Activated CD4-positive, alpha-beta T cell treated with anti-CD3 and anti-CD28 coated beads, Interleukin-2, amount 50 U/mL, for 48 hours (primary cell): ENCODE data around the gene HOGA1.
"Not testable (repeated sequence)": the region's sequence is repeated elsewhere in the genome, so short reads cannot be mapped to it uniquely, and the experiment has no call there.

Experiments
- DNase-seq, 2 experiments: peaks; one replicate each; pipeline ENCODE4 v3.0.0-alpha.2; 2020

Gene HOGA1

DNA sequence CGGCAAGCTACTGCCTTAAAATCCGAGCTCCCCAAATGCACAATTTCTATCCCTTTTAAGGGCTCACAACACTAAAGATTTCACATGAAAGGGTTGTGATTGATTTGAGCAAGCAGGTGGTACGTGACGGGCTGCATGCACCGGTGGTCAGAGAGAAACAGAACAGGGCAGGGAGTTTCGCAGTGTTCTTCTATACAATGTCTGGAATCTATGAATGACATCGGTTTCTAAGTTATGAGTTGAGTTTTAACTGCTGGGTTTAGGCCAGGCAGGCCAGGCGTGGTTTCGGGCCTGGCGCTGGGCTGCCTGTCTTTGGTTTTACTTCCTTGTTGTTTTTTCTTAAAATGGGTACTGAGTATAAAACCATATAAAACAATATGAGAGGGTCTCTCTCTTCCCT lies 28.6 kb upstream of the HOGA1 start:
- DNase-seq, result not testable (repeated sequence)

DNA sequence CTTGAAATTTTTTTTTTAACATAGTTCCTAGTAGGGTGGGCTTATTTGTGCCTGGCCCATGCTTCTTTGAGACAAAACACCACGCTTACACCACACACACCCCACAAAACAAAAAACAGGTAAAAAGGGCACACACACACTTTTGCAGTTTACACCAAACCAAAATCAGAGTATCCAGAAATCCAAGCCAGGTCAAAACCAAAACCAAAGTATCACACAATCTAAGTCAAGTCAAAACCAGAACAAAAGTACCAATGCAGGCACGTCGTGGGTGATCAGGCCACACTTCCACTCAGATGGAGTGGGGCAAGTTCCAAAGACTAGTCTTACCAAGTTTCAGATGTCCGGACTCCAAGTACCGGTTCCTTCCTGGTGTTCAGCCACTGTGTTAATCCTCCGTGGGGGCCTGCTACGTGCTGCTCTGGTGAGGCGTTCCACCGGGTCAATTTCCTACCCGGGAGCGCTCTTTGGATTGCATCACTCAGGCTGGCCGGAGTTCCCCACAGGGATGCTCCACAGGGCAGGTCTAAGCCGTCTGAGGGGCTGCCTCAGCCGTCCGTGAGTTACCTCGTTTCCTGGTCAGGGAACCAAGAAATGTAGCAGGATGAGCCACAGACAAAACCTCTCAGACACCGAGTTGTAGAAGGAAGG lies 23.3 kb upstream of the HOGA1 start:
- DNase-seq, result not testable (repeated sequence)

DNA sequence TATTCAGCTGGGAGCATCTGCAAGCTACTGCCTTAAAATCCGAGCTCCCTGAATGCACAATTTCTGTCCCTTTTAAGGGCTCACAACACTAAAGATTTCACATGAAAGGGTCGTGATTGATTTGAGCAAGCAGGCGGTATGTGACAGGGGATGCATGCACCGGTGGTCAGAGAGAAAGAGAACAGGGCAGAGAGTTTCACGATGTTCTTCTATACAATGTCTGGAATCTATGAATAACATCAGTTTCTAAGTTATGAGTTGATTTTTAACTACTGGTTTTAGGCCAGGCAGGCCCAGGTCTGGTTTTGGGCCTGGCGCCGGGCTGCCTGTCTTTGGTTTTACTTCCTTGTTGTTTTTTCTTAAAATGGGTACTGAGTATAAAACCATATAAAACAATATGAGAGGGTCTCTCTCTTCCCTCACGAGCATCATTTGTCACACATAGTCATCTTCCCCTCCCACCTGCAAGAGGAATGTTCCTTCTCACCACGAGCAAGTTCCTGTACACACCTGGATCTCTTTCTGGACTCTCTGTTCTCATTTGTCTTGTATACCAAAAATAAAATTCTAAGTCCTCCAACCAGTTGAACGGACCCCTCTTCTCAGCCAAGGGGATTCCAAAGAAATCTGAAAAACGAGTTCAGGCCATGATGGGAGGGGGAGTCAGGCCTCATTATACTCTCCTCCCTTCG lies 22.7 kb upstream of the HOGA1 start:
- DNase-seq, result not testable (repeated sequence)

DNA sequence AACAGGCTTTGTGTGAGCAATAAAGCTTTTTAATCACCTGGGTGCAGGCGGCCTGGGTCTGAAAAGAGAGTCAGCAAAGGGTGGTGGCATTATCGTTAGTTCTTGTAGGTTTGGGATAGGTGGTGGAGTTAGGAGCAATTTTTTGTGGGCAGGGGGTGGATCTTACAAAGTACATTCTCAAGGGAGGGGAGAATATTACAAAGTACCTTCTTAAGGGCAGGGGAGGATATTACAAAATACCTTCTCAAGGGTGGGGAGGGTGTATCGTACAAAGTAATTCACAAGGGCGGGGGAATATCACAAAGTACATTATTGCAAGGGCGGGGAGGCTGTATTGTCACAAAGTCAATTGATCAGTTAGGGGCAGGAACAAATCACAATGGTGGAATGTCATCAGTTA lies 21.9 kb upstream of the HOGA1 start:
- not testable (repeated sequence) for DNase-seq

DNA sequence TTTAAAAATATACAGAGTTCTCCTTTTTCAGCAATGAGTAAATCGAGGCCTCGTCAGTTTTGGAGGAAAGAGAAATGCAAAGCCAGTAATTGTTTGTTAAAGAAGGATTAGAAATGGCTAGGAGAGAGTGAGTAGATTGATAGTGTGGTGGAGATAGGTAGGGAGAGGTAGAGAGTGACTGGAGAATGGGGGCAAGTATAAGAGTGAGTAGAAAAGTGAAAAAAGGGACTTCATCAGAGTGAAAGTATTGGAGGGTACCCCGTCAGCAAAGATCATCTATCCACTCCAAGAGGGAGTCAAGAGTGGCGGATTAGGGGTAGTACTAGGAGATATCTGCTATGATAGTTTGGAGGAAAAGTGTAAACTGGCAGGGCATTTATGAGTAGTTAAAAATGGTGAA lies 20.9 kb upstream of the HOGA1 start:
- no peak for DNase-seq

DNA sequence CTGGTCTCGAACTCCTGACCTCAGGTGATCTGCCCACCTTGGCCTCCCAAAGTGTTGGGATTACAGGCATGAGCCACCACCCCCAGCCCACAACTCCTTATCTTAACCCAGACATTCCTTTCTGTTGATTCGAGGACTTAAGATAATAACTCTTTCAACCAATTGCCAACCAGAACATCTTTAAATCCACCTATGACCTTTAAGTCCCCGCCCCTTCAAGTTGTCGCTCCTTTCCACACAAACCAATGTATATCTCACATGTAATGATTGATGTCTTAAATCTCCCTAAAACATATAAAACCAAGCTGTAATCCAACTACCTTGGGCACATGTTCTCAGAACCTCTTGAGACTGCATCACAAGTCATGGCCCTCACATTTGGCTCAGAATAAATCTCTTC lies 19.4 kb upstream of the HOGA1 start:
- no peak for DNase-seq

DNA sequence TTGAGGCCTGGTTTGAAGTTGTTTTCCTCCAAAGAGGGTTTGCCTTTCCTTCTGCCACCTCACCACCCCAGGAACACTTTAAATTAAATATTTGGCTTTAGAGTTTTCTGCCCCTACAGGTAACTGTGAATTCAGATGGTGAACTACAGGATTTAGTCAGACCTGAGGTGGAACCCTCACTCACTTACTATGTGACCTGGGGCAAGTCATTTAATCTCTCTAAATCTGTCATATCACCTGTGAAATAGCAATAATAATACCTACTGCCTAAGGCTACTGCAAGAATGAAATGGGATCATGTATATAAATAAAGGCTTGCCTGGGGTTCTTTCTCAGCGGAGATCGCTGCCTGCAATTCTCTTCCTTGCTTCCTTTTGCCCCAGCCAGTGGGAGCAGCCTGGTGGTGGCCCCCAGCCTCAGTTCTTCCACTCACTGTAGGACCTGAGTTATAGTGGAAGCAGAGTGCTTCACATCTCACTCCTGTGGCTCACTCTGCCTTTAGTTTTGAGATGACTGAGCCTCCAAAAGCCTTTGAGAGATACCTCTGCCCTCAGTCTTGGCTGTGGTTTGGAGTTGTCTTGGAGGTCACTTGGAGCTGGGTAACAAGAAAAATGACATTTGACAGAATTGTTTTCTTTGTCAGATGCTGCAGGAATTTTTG lies 17.7 kb upstream of the HOGA1 start:
- no peak for DNase-seq

DNA sequence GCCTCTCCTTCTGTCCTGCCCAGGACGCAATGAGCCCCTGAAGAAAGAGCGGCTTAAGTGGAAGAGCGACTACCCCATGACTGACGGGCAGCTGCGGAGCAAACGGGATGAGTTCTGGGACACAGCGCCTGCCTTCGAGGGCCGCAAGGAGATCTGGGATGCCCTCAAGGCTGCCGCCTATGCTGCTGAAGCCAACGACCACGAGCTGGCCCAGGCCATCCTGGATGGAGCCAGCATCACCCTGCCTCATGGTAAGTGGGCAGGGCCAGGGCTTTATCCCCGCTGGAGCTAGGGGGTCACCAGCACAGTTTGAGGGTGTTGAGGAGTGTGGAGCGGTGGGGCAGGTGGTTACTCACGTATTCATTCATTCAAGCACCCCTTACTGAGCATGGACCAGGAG lies 16.3 kb upstream of the HOGA1 start:
- no peak for DNase-seq

DNA sequence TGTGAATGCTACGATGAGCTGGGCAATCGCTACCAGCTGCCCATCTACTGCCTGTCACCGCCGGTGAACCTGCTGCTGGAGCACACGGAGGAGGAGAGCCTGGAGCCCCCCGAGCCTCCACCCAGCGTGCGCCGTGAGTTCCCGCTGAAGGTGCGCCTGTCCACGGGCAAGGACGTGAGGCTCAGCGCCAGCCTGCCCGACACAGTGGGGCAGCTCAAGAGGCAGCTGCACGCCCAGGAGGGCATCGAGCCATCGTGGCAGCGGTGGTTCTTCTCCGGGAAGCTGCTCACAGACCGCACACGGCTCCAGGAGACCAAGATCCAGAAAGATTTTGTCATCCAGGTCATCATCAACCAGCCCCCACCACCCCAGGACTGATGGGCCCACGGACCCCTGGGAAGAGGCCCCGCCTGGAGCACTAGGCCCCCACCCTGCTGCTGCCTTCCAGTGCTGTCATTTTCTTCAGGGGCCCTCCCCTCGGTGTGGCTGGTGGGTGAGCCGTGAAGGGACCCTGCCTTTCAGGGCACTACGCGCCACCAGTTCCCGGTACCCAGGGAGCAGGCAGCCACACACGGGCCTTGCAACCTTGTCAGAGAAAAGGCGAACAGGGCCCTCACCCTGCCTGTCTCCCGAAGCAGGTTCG lies 13.9 kb upstream of the HOGA1 start:
- DNase-seq, result no peak

DNA sequence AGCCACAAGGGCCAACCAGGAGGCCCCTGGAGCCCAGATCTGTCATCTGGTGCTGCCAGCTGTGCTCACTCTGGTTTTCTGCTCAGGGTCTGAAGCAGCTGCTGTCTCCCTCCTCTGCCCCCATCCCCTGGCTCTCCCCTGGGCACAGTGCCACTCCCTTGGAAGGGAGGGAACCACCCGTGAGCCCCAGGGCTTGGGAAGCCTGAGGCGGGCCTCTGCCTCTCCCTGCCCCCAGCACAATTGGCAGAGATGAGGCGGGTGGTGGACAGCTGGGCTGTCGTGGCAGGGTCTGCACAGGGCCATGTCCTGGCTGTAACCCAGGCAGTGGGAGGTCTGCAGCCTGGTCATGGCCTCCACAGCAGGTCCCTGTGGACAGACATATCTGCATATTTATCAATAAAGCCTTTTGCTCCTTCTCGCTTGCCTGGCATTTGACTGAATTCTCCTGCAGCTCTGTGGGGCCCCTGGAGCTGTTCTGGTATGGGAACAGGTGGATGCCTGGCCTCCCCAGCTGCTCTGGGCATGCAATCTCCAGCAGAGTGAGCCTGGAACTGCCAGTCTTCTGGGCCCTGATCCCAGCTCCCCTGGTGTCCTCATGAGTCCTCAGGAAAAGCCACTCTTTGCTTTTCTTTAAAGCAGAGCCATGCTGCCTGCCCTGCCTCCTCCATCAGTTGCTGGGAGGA lies 13.3 kb upstream of the HOGA1 start:
- no peak for DNase-seq

DNA sequence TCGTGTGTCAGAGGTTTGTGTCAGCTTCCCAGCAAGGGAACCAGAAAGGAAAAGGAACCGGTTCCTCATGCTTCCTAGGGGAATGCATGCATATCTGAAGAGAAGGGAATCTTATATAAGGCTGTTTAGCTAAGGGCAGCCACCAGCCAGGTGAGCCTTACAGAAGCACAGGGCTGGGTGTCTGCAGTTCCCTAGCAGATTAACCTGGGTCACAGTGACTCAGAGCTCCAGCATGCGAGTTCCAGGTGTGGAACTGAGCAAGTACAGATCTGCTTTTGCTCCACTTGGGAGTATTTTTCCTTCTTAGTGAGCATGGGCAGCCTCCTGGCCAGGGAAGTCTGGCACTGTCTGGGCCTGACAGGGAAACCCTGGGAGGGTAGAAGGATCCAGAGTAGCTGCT lies 12.6 kb upstream of the HOGA1 start:
- no peak for DNase-seq

DNA sequence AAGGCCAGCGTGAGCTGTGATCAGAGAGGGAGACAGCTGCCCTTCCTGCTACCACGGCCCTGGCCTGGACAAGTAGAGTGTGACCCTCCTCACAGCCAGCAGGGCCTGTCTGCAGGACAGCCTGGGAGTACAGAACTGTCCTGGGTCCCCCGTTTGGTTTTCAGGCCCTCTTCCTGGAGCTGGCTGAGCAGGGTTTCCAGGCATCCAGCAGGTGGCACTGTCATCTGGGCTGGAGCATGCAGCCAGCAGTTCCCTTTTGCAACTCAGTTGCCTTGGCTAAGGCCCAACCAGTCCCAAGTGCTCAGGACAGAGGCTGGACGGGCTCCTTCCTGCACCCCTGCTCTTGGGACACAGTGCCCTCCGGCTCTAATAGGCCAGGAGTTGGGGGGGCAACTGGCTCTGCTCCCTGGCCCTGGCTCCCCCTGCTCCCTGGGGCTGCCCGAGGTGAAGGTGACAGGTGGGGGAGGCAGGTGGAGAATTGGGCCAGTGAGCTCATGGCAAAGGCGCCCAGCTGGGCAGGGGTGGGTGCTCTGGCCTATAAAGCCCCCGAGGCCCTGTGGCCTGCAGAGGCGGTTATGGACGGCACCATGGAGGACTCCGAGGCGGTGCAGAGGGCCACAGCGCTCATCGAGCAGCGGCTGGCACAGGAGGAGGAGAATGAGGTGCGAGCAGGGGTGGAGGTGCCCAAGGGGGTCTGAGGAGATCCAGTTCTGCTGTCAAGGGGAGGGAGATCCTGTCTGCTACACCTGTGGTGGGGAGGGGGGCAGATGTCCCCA lies 11.8 kb upstream of the HOGA1 start, which contains the start of gene ANKRD2:
Gene ANKRD2 (plus strand): TSS at position 566 of the 776 bp plus-strand sequence. CDS start 10 bp downstream, at position 576.
- DNase-seq, result peak; percentile 64 to 68

DNA sequence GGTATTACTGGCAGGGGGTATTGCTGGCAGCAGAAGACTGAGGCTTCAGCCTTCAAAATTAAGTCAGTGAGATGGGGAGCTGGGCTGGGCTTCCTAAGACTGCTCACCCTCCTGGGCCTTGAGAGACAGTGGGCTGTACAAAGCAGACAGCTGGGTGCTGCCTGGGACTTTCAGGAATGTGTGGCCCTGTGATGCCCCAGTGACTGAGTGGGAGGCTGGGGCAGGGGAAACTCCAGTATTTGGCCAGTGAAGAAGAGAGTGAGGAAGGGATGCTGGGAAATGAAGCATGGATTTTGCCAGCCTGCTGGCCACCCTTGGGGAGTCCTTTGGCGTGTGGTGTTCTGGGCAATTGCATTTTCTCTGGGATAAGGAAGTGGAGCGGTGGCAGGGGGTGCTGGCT lies 11.2 kb upstream of the HOGA1 start:
- no peak for DNase-seq

DNA sequence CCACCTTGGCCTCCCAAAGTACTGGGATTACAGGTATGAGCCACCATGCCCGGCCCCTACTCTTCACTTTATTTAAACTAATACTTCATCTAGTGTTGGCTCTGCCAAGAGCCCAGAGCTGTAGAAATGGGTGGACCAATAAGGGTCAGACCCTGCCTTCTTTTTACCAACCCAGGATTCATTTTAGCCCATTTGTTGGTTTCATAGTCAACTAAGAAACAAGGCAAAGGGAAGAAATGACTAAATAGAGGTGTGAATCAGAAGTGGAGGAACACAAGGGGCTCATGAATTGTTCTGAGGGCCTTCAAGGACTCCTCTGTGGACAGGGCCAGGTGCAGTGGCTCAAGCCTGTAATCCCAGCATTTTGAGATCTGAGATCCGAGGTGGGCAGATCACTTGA lies 10.5 kb upstream of the HOGA1 start:
- no peak for DNase-seq

DNA sequence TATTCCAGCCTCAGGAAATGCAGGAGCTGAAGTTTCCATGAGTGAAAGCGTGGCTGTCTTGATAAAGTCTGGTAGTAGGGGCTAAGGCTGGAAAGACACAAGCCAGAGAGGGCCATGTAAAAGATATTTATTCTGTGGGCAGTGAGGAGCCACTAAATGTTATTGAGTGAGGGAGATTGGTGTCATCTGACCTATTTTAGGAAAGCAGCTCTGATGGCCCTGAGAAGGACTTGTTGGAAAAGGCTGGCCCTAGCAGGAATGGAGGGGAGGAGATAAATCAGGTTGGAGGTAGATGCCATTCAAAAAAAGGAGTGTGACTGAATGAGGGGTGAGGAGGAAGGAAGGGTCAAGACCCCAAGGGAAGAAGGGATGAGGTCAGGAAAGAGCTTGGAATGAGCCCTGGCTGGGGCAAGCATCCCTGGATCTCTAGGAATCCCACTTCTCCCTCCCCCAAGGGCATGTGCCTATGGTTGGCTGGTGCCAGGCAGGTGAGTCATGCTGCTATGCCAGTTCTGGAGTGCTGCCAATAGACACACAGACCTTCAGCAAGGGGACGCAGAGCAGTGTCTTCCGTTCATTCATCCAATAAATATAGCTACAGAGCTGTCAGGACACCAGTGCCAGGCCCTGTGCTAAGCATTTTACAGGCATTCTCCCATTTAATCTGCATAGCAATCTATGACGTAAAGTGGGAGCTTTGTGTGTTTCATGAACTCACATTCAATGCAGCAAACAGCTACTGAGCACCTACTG lies 9.6 kb upstream of the HOGA1 start:
- DNase-seq, result no peak

DNA sequence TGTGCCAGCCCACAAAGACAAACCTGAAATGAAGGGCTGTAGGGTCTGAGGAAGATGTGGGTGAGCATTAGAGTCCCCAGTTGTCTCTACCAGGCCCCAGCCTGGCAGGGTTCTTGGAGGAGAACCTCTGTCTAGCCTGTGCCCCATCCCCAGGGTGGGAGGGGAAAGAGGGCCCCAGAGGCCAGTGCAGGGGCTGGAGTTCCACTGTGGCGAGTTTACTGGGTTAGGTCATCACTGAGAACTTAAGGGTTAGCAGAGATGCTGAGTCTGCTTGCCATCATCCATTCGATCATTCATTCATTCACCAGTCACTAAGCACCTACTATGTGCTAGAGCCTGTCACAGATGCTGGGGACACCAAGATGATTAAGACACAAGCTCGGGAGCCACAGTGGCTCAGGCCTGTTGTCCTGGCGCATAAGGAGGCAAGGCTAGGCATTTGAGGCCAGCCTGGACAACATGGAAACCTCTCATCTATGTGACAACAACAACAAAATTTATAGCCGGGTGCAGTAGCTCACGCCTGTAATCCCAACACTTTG lies 9.0 kb upstream of the HOGA1 start:
- no peak for DNase-seq

DNA sequence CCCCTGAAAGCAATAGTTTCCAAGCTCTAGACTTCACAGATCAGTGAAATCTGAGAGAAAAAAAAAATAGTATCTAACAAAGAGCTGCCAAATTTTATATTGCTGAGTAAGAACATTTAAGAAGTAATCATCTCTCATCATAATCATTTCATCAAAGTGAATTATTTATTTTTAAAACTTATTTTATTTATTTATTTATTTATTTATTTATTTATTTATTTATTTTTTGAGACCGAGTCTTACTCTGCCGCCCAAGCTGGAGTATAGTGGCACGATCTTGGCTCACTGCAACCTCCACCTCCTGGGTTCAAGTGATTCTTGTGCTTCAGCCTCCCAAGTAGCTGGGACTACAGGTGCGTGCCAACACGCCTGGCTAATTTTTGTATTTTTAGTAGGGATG lies 7.7 kb upstream of the HOGA1 start:
- DNase-seq, result not testable (repeated sequence)

DNA sequence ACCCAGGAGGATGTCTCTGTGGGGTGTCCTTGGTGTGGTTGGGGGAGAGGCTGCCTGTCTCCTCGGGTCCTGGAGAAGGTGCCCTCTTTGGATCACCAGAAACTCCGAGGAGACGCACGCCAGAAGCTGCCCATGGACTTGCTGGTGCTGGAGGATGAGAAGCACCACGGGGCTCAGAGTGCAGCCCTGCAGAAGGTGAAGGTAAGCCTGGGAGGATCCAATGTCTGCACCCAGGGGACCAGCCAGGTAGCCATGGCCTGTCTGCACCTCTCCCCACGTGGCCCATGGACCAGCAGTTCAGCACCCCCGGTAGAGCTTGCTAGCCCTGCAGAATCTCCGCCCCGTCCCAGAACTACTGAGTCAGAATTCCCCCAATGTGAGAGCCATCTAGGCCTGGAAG lies 6.5 kb upstream of the HOGA1 start:
- no peak for DNase-seq

DNA sequence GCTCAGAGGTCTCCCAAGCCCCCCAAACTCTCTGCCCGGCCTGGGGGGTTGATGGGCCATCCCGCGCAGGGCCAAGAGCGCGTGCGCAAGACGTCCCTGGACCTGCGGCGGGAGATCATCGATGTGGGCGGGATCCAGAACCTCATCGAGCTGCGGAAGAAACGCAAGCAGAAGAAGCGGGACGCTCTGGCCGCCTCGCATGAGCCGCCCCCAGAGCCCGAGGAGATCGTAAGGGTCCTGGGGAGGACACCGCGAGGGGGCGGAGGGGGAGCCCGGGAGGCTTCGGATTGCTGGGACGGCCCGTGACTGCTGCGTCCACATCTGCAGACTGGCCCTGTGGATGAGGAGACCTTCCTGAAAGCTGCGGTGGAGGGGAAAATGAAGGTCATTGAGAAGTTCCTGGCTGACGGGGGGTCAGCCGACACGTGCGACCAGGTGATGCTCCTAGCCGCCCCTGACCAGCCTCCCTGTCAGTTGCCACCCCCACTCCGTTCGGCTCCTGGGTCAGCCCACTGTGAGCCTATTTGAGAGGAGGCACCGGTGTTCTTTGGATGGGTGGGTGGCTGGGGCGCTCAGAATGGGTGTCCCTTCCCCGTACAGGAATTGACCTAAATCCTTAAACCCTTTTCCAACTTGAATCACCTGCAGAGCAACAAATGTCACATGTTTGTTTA lies 5.9 kb upstream of the HOGA1 start:
- no peak for DNase-seq
